Activated CD8-positive, alpha-beta T cell treated with anti-CD3 and anti-CD28 coated beads for 36 hours (primary cell): ENCODE data around the gene FBXO4. TPM values are rescaled to one million over a fixed set of nuclear protein-coding genes. Genes with fewer than 3 reads are reported as not detected.
"Not testable (repeated sequence)": the region's sequence is repeated elsewhere in the genome, so short reads cannot be mapped to it uniquely, and the experiment has no call there.

Experiments used
- ATAC-seq: fragments of 200-7000 bp; cut with Tn5 transposase; one replicate; pipeline ENCODE4 v1.10.0; 2021; ENCODE audit warnings: mild to moderate bottlenecking, moderate library complexity
- CTCF ChIA-PET: fragments of 350-600 bp; sonication (Branson Sonifier 250); formaldehyde crosslinking; loops from one replicate; lab custom pipeline; 2021; ENCODE audit warnings: antibody characterized with exemption; lab: Charles Lee
- POLR2A ChIA-PET: fragments of 350-600 bp; sonication (Branson Sonifier 250); formaldehyde crosslinking; loops from one replicate; lab custom pipeline; 2021; ENCODE audit warnings: antibody characterized with exemption; lab: Charles Lee
- DNase-seq: peaks from one replicate; pipeline ENCODE4 v3.0.0-alpha.2; 2020
- H3K27ac Mint-ChIP-seq: one replicate; pipeline ENCODE4 v1.8.0; 2021; ENCODE audit warnings: mild to moderate bottlenecking, mixed read lengths
- H3K27me3 Mint-ChIP-seq: one replicate; pipeline ENCODE4 v1.8.0; 2021; ENCODE audit warnings: mixed read lengths
- H3K36me3 Mint-ChIP-seq: one replicate; pipeline ENCODE4 v1.8.0; 2021; ENCODE audit warnings: low read depth, mixed read lengths
- H3K4me1 Mint-ChIP-seq: one replicate; pipeline ENCODE4 v1.8.0; 2021; ENCODE audit warnings: low read depth, mixed read lengths
- H3K4me3 Mint-ChIP-seq: one replicate; pipeline ENCODE4 v1.8.0; 2021; ENCODE audit warnings: mild to moderate bottlenecking, moderate library complexity, mixed read lengths
- H3K9me3 Mint-ChIP-seq: one replicate; pipeline ENCODE4 v1.8.0; 2021; ENCODE audit warnings: mixed read lengths
- CTCF ChIP-seq: fragments of 200-600 bp; IDR thresholded peaks from one replicate; pipeline ENCODE4 v1.8.0; 2022; ENCODE audit warnings: antibody characterized with exemption, mild to moderate bottlenecking
- intact Hi-C: fragments of 100-400 bp; cut with micrococcal nuclease; formaldehyde crosslinking; loops from one replicate; pipeline ENCODE4 v1.10.0; 2022
- total RNA-seq, 2 experiments: library from RNA; stranded (reverse); gene quantifications; one replicate each; pipeline ENCODE4 v1.2.3, GENCODE V29; 2021

FBXO4 gene
- total RNA-seq, 2 experiments from 2014 or later: 18.5 to 21.0 TPM

GRCh38 chr5:41927604-41928003 lies 2.5 kb downstream of the FBXO4 start:
- Mint-ChIP-seq H3K4me3 (no peak overlapping the region), H3K27ac (no peak overlapping the region)
- CTCF ChIA-PET: interaction anchor here (1.2 kb wide), 2 partner anchors 71 to 130 kb away, joined by 3 to 5 read pairs; no protein-coding TSS in a partner anchor

GRCh38 chr5:41929035-41929434 lies 4.0 kb downstream of the FBXO4 start:
- no peak overlapping the region for H3K4me3 Mint-ChIP-seq
- intact Hi-C loops: loop anchor here (5.0 kb wide), 1 partner anchor 72 kb away; no protein-coding TSS in a partner anchor
- POLR2A ChIA-PET: no interaction called here

More at GRCh38 chr5:41927604-41928003, 2.5 kb downstream of the FBXO4 start:
- DNase-seq: no peak
- peaks cover 11% of the 10 kb centered on the region for H3K4me1 Mint-ChIP-seq
- no peak for ATAC-seq
- intact Hi-C loops: loop anchor here (5.0 kb wide), 1 partner anchor 70 kb away; no protein-coding TSS in a partner anchor
- H3K9me3 Mint-ChIP-seq: no peaks in the 10 kb centered on the region
- no peak for TF ChIP-seq CTCF
- H3K36me3 Mint-ChIP-seq: peaks cover 25% of the 10 kb centered on the region
- POLR2A ChIA-PET: interaction anchor here (0.9 to 1.4 kb wide), 3 partner anchors 23 to 71 kb away, joined by 3 to 5 read pairs (median 3); partner anchors contain the start of gene RIMOC1
- no peaks in the 10 kb centered on the region for H3K27me3 Mint-ChIP-seq

GRCh38 chr5:41932770-41933169 lies 7.7 kb downstream of the FBXO4 start:
- peaks cover 36% of the 10 kb centered on the region for H3K36me3 Mint-ChIP-seq

More at GRCh38 chr5:41929035-41929434, 4.0 kb downstream of the FBXO4 start:
- ATAC-seq: no peak
- TF ChIP-seq CTCF: no peak
- H3K27ac Mint-ChIP-seq: no peak overlapping the region
- CTCF ChIA-PET: interaction anchor here (1.0 to 1.6 kb wide), 4 partner anchors 25 to 128 kb away, joined by 3 to 7 read pairs (median 4); partner anchors contain the start of gene RIMOC1
- H3K9me3 Mint-ChIP-seq: no peaks in the 10 kb centered on the region
- peaks cover 29% of the 10 kb centered on the region for H3K36me3 Mint-ChIP-seq
- peaks cover 11% of the 10 kb centered on the region for H3K4me1 Mint-ChIP-seq
- H3K27me3 Mint-ChIP-seq: no peaks in the 10 kb centered on the region
- no peak for DNase-seq

GRCh38 chr5:41935544-41935943 lies 10.5 kb downstream of the FBXO4 start:
- Mint-ChIP-seq H3K27me3 (no peaks in the 10 kb centered on the region), H3K27ac (no peak overlapping the region), H3K4me1 (no peaks in the 10 kb centered on the region), H3K36me3 (peaks cover 37% of the 10 kb centered on the region), H3K9me3 (no peaks in the 10 kb centered on the region), H3K4me3 (no peak overlapping the region)
- TF ChIP-seq CTCF: no peak
- CTCF ChIA-PET: interaction anchor here (0.8 kb wide), 1 partner anchor 93 kb away, joined by 3 read pairs; no protein-coding TSS in a partner anchor
- ATAC-seq (no peak), DNase-seq (no peak)
- POLR2A ChIA-PET: no interaction called here
- intact Hi-C loops: no loop called here

More at GRCh38 chr5:41932770-41933169, 7.7 kb downstream of the FBXO4 start:
- DNase-seq (no peak), ATAC-seq (no peak)
- no peak for TF ChIP-seq CTCF
- Mint-ChIP-seq H3K27me3 (no peaks in the 10 kb centered on the region), H3K27ac (no peak overlapping the region), H3K4me1 (no peaks in the 10 kb centered on the region), H3K9me3 (no peaks in the 10 kb centered on the region), H3K4me3 (no peak overlapping the region)
- ChIA-PET CTCF (interaction anchor here (1.0 kb wide), 1 partner anchor 76 kb away, joined by 4 read pairs; no protein-coding TSS in a partner anchor), POLR2A (no interaction called here)
- intact Hi-C loops: no loop called here

GRCh38 chr5:41940641-41941040 lies 15.6 kb downstream of the FBXO4 start:
- ChIA-PET CTCF (no interaction called here), POLR2A (no interaction called here)
- no peak for DNase-seq
- Mint-ChIP-seq H3K9me3 (no peaks in the 10 kb centered on the region), H3K27ac (no peak overlapping the region), H3K4me3 (no peak overlapping the region), H3K27me3 (no peaks in the 10 kb centered on the region), H3K36me3 (peaks cover 21% of the 10 kb centered on the region), H3K4me1 (no peaks in the 10 kb centered on the region)
- intact Hi-C loops: no loop called here
- ATAC-seq: no peak
- TF ChIP-seq CTCF: no peak

GRCh38 chr5:41945332-41945955 lies 20.4 kb downstream of the FBXO4 start:
- H3K27me3 Mint-ChIP-seq, ATAC-seq, DNase-seq, H3K27ac Mint-ChIP-seq, POLR2A ChIA-PET, H3K4me1 Mint-ChIP-seq, intact Hi-C loops, H3K36me3 Mint-ChIP-seq, H3K9me3 Mint-ChIP-seq, CTCF ChIA-PET, H3K4me3 Mint-ChIP-seq: not testable (repeated sequence)
